ENCODE measurements around the gene SLC25A51. TPM values are rescaled to one million over a fixed set of nuclear protein-coding genes. Genes with fewer than 3 reads are reported as not detected.
A peak's percentile ranks its signal among the peaks of the same experiment; 100 is the strongest.

SLC25A51 gene
- total RNA-seq, 1 experiment from 2014 or later = 12.9 TPM

- TF ChIP-seq CTCF (conservative IDR thresholded peaks at IDR 0.05) = no peak
- Histone ChIP-seq H3K23ac (ENCODE audit: insufficient read length, low read depth, low read length) (no peak overlapping the region), H2BK12ac (ENCODE audit: insufficient read length, low read depth, low read length) (no peak overlapping the region), H3K18ac (ENCODE audit: insufficient read length, low read depth, low read length) (no peak overlapping the region), H3K23me2 (ENCODE audit: insufficient read length, low read depth, low read length, poor library complexity, severe bottlenecking) (no peaks in the 10 kb centered on the region), H2BK5ac (ENCODE audit: insufficient read length, low read length) (no peak overlapping the region), H2BK20ac (ENCODE audit: low read depth, low read length, poor library complexity, severe bottlenecking) (no peak overlapping the region), H3K56ac (ENCODE audit: insufficient read length, low read depth, low read length) (no peak overlapping the region), H4K91ac (ENCODE audit: insufficient read length, low read depth, low read length) (no peak overlapping the region), H4K8ac (replicated peaks; ENCODE audit: insufficient read length, low read depth, low read length) (no peak overlapping the region), H3K79me2 (ENCODE audit: insufficient read depth, low read length) (no peaks in the 10 kb centered on the region), H3T11ph (ENCODE audit: low read length) (no peak overlapping the region), H3K9me3 (ENCODE audit: control insufficient read depth, low read depth, low read length) (no peaks in the 10 kb centered on the region), H3K4ac (ENCODE audit: low read depth, low read length) (no peak overlapping the region), H3K4me1 (ENCODE audit: insufficient read depth, low read length) (no peaks in the 10 kb centered on the region; the same call in 1 of the 2 replicates), H2BK15ac (ENCODE audit: low read depth, low read length) (no peak overlapping the region), H3K9ac (ENCODE audit: extremely low read depth, insufficient read length, low read length) (no peak overlapping the region), H3K27me3 (ENCODE audit: insufficient read depth, low read length) (no peaks in the 10 kb centered on the region), H3K79me1 (ENCODE audit: insufficient read depth, low read depth, low read length, poor library complexity, severe bottlenecking) (no peaks in the 10 kb centered on the region), H4K20me1 (ENCODE audit: control insufficient read depth, insufficient read depth, insufficient read length) (no peaks in the 10 kb centered on the region), H2AFZ (ENCODE audit: low read length) (no peak overlapping the region), H2AK5ac (ENCODE audit: insufficient read length, low read length) (no peak overlapping the region), H3K4me2 (ENCODE audit: insufficient read depth, insufficient read length, low read length) (no peak overlapping the region), H3K27ac (ENCODE audit: insufficient read length, low read depth, low read length) (no peak overlapping the region), H2BK120ac (ENCODE audit: low read depth, low read length, poor library complexity, severe bottlenecking) (no peak overlapping the region), H3K14ac (ENCODE audit: insufficient read depth, low read length) (no peak overlapping the region), H4K5ac (ENCODE audit: insufficient read length, low read depth, low read length) (no peak overlapping the region)
- H3K36me3 Mint-ChIP-seq (ENCODE audit: insufficient read depth in 1 of 3, low read depth in 3 of 3) = peaks cover 0 to 4% (median 0%) of the 10 kb centered on the region in 3 experiments; a peak in 1 of 7 replicates
- H3K4me3 Mint-ChIP-seq = no peak overlapping the region
- H3K9me3 Mint-ChIP-seq = no peaks in the 10 kb centered on the region
- no peaks in the 10 kb centered on the region; the same call in 1 of the 2 replicates for H3K27me3 Mint-ChIP-seq (ENCODE audit: low read depth)
- no CpG with 5 or more reads among the region's 15 CpGs for WGBS (ENCODE audit: extremely low coverage, insufficient read length, low lambda C conversion rate)
- H3K27ac Mint-ChIP-seq = peak overlapping the region; percentile 5 to 85 (median 83); a peak in 4 of 7 replicates
- peaks cover 54 to 70% of the 10 kb centered on the region in 2 experiments for H3K4me1 Mint-ChIP-seq
- no peak for DNase-seq
These were observed 17.8 kb upstream of the SLC25A51 start for GRCh38 chr9:37921546-37922300.

Measured in H9 (cell line).